Fibroblast of the aortic adventitia (primary cell): Measurements from ENCODE around the gene GALNT15. TPM values are rescaled to one million over a fixed set of nuclear protein-coding genes. Genes with fewer than 3 reads are reported as not detected.

Experiments used
- DNase-seq: peaks from one replicate; pipeline ENCODE4 v3.0.0-alpha.2; 2010; ENCODE audit warnings: low read depth
- H3K4me3 ChIP-seq: 2 replicates; pipeline ENCODE4 v1.5.1; 2011; ENCODE audit warnings: low read depth, mild to moderate bottlenecking, control low read depth, low read length, moderate library complexity
- total RNA-seq: library from RNA; depleted of rRNA; stranded (reverse); fragments of >200 nt; gene quantifications from 2 replicates; pipeline ENCODE4 v1.2.3, GENCODE V29; 2012; ENCODE audit warnings: low replicate concordance
- TF ChIP-seq, protein P1 (sequence below): IDR thresholded peaks from 2 replicates; pipeline ENCODE4 v1.5.1; 2011; ENCODE audit warnings: mild to moderate bottlenecking, low read length, control low read depth, inconsistent platforms; ENCODE audit not compliant: insufficient read depth

Gene GALNT15
- total RNA-seq, 1 donor, result 10.9 TPM

DNA sequence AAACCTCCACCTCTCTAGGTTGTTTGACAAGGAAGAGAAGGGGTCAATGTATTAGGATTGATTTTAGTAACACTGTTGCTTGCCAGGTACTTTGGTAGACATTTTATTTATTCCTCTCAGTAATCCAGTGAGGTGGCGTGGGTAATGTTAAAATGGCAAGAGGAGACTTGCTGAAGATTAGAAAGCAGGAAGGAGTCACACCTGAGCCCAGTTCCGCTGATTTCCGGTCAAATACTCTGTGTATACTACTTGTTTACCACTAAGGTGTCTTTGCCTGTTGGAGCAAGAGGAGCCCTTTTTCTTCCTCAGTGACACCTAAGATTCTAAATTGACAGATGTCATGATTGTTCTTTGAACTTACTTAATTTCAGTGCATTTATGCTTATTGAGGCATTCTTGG lies 92.2 kb downstream of the GALNT15 start:
- no peak overlapping the region for H3K4me3 ChIP-seq
- DNase-seq, result no peak
- TF ChIP-seq, protein P1, sequence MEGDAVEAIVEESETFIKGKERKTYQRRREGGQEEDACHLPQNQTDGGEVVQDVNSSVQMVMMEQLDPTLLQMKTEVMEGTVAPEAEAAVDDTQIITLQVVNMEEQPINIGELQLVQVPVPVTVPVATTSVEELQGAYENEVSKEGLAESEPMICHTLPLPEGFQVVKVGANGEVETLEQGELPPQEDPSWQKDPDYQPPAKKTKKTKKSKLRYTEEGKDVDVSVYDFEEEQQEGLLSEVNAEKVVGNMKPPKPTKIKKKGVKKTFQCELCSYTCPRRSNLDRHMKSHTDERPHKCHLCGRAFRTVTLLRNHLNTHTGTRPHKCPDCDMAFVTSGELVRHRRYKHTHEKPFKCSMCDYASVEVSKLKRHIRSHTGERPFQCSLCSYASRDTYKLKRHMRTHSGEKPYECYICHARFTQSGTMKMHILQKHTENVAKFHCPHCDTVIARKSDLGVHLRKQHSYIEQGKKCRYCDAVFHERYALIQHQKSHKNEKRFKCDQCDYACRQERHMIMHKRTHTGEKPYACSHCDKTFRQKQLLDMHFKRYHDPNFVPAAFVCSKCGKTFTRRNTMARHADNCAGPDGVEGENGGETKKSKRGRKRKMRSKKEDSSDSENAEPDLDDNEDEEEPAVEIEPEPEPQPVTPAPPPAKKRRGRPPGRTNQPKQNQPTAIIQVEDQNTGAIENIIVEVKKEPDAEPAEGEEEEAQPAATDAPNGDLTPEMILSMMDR, result no peak

DNA sequence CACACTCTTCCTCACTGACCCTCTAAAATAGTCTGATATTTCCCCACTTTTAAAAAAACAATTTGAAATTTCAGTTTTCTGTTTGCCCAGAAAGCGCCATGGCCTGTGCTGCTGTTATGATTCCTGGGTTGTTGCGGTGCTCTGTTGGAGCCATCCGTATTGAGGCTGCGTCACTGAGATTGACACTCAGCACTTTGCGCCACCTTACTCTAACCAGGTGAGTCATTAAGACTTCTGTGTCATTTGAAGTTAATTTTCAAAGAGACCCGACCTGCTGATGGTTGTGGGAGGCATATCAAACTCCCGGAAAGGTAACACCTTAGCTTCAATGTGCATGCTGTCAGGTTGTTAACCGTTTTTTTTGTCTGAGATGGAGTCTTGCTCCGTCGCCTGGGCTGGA lies 96.4 kb downstream of the GALNT15 start:
- TF ChIP-seq, protein P1, result no peak
- no peak overlapping the region for H3K4me3 ChIP-seq
- DNase-seq, result no peak

DNA sequence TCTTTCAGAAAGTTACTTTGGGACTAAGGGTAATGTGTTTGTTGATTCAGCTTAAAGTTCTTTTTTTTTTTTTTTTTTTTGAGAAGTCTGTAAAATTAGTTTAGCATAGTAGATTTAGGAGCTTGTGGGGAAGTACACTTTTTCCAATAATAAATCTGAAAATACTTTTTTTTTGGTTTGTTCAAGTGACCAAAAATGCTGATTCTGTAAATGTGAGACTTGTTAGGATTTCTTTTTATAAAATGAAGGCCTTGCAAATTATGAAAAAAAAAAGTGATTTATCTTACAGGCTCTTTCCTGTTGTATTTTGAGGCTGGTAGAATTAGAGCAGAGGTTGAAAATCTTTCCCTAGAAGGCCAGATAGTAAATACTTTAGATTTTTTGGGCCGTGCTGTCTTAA lies 98.1 kb downstream of the GALNT15 start:
- TF ChIP-seq, protein P1, result no peak
- DNase-seq, result no peak
- no peak overlapping the region for H3K4me3 ChIP-seq

DNA sequence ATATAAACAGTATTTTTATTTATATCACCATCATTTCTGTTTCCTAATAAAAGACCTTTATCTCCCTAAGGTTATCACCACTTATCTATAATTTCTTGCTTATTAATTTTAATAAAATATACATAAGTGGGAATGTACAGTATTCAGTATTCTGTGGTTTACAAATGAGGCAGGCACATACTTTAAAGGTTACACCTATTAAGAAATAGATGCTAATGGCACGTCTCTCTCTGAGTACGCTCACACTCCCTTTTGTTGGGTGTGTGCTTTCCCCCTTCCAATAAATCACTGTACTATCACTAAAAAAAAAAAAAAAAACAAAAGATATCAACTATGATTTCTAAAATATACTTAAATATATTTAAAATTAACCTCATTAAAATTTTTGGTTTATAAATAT lies 99.4 kb downstream of the GALNT15 start:
- H3K4me3 ChIP-seq, result no peak overlapping the region
- DNase-seq, result no peak
- TF ChIP-seq, protein P1, result no peak

DNA sequence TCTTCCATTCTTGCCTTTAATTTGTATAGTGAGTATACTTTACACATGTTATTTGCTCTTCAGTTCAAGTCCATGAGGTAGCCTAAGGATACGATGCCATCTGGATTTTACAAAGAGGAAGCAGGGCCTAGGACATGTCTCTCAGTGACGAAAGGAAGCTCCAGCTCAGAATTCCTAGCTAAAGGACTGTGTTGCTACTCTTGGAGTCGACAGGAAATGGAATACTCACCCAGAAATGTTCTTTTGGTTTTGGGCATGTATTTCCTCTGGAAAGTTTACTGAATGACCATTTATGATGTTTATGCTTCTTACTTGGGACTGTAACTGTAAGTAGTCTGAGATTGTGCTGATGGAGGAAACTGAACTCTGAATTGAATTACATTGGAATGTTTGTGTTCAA lies 103.0 kb downstream of the GALNT15 start:
- DNase-seq, result no peak
- TF ChIP-seq, protein P1, result no peak
- H3K4me3 ChIP-seq, result no peak overlapping the region

DNA sequence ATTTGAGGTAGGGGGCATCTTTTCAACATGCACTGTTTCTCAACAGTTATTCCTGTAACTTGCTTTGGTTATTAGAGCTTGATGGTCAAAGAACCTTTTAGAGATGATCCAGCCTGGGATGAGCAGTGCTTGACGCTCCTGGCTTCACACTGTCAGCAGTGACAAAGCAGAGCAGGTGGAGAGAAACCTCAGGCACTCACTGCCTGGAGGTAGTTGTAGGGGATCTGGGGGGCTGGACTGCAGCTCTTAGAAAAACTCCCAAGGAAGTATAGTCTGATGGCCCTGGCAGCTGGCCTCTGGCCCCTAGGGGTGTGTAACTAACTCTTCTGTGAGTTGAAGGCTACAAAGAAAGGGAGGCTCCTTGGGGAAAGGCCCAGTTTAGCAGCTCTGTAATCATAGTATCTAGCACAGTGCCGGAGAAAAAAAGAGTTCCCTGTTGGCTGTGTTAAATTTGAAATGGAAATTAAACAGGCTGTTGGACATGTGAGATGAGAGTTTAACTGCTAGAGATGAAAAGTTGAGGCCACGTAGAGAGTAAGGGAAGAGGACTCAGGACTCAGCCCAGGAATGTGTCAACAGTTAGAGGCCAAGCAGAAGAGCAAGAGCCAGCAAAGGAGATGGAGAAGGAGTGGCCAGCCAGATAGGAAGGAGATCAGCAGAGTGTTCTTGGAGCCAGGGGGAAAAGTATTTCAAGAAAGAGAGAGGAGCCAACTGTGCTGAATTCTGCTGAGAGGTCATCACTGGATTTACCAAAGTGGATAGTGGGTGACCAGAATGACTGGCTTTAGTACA lies 104.7 kb downstream of the GALNT15 start:
- H3K4me3 ChIP-seq, result no peak overlapping the region
- DNase-seq, result peak; percentile 44
- TF ChIP-seq, protein P1, result no peak

DNA sequence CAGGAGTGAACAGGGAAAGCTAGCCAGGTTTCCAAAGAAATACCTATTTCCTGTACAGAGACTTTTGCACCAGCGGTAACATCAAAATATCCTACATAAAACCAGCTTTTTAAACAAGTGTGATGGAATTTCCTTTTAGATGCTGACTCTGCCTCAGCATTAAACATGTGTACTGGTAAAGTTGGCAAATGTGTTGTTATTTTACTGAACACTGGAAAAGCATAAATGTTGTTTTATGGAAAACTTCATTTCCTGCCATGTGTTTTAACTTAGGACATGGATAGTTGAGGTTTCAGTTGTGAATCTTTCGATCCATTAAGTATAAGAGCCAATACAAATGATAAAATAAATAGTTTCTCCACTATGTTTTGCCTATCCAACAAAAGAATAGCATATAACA lies 106.2 kb downstream of the GALNT15 start:
- DNase-seq, result peak; percentile 16
- TF ChIP-seq, protein P1, result no peak
- no peak overlapping the region for H3K4me3 ChIP-seq
